CD4-positive, alpha-beta T cell treated with Interleukin-4 for 4 hours (primary cell): ENCODE results near the gene MOBP.
"Not testable (repeated sequence)": the region's sequence is repeated elsewhere in the genome, so short reads cannot be mapped to it uniquely, and the experiment has no call there.

Source experiments
- DNase-seq: peaks from one replicate; pipeline ENCODE4 v3.0.0-alpha.2; 2020

MOBP gene, protein sequence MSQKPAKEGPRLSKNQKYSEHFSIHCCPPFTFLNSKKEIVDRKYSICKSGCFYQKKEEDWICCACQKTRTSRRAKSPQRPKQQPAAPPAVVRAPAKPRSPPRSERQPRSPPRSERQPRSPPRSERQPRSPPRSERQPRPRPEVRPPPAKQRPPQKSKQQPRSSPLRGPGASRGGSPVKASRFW

DNA sequence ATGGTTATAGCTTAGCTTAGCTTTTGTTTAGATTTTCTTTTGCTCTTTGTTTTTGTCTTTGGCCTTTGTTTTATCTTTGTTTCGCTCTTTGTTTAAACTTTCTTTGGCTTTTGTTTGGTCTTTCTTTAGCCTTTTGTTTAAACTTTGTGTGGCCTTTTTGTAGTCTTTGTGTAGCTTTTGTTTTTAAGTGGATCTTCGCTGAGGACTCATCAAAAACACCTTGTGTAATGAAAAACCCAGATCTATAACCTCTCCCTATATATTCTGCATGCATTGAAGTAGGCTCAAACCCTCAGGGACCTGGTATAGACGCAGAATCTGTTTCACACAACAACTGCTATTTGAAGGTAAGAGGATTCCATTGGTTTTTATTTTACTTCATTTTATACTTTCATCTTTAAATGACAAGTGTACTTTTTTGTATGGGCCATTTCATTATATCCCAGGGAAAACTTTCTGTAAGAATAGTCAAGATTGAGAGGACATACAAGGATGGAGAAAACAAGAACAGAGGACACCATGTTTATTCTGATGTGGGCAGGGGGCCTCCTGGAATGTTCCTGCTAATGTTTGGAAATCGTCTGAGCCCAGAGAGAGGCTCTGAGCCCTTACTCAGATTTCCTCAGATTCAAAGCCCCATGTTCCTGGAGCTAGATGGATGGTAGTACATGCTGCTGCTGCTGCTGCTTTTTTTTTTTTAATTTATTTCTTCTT is at the start of gene MOBP:
Gene MOBP, plus strand, starts transcription at position 287 of the 714 bp plus-strand sequence. CDS start 34,390 bp downstream, outside the sequence.
- DNase-seq: no peak

- DNase-seq: not testable (repeated sequence)
Measured at GRCh38 chr3:39418556-39419225, 48.8 kb upstream of the MOBP start.

DNA sequence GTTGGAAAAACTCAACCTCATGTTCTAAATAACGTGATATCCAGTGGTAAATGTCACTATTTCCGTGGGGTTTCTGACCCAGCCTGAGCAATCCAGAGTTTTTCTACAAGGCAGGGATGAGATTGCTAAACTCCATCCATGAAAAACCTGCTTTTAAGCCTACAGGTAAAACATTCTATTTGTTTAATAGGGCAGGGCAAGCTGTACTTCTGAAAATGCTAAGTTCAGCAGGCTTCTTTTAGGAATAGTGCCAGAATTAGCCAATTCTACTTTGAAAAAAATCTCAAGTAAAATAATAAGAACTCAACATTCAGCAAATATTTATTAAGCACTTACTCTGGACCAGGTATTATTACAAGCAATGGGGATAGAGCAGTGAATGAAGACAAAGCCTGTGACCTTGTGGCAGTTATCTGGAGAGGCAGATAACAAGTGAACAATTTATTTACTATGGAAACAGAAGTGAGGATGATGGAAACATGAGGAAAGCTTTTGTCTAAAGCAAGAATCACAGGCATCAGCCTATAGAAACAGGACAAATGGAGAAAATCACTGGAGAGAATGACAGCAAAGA is 47.7 kb upstream of the MOBP start:
- no peak for DNase-seq

DNA sequence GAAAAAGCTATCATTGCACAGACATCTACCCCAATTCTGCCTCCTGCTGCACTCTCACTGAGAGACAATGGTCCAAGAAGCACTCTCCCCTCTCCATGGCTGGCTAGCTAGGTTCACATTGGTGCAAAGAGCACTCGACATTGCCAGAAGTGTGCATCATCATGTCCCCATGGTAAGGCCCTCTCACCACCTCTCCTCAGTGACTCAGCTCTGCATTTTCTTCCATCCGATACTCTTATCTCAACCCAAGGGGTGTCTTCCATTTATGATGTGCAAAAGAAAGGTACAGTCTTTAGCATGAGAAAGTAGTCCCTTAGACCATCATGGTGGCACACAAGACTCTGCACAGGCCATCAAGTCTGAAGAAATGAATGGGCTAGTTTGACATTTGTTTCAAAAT is 46.9 kb upstream of the MOBP start:
- DNase-seq: no peak

- DNase-seq: no peak
Measured at GRCh38 chr3:39423436-39423970, 44.0 kb upstream of the MOBP start.

GRCh38 chr3:39426312-39426711 is 41.2 kb upstream of the MOBP start:
- no peak for DNase-seq

GRCh38 chr3:39427506-39427905 is 40.0 kb upstream of the MOBP start:
- no peak for DNase-seq

DNA sequence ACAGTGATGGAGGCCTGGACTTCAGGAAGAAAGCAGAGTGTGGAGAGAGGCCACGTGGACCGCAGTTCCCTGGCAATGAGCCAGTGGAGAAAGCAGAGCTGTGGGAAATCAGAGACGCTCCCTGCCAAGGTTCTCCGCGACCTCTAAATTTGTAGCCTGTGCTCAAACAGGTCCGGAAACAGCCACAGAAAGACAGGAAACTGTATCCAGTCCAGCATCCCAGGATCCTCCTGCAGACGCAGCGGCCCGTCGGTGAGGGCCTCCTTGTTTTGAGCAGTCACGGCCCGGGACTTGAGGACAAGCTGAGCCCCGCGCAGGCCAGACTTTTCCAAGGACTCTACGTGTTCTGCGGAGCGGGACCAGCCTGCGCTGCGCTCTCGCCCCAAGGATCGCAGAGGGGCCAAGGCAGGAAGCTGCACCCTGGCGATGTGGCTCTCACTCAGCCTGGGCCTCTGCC is 38.7 kb upstream of the MOBP start:
- DNase-seq: no peak

DNA sequence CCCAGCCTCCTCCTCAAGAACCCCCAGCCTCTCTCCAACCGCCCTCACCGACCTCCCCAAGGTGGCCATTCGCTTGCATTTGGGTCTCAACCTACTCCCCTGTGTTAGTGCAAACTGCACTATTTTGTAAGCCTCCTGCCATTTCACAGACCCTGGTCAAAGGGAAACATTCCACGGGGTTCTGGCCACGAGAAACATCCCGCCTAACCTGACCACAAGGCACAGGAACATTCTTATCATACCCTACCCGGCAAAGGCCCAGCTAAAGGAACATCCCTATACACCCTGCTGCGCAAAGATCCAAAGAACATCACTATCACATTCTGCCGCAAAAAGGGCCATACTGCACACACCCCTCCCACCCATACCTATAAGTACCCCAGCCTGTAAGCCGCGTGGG is 38.0 kb upstream of the MOBP start:
- DNase-seq: no peak

- DNase-seq: no peak
Measured at GRCh38 chr3:39432342-39432741, 35.1 kb upstream of the MOBP start.

GRCh38 chr3:39433642-39434041 is 33.8 kb upstream of the MOBP start:
- DNase-seq: no peak

DNA sequence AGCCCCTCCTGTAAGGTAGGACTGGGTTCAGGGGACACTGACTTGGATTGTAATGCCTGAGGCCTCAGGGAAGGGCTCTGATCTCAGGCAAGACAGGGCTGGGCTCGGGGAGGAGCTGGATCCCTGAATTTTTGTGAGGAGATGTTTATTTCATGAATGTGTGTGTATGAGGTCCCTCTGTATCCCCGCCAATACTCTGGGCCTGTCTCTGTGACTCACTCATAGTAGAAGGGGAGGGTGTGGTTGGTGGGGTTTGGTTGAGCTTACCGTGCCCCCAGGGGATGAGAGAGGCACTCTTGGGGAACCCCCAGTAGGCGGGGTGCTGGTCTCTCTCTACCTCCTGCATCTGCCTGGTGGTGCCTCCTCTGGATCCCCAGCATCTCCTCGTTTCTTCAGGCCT is 32.9 kb upstream of the MOBP start:
- DNase-seq: no peak

DNA sequence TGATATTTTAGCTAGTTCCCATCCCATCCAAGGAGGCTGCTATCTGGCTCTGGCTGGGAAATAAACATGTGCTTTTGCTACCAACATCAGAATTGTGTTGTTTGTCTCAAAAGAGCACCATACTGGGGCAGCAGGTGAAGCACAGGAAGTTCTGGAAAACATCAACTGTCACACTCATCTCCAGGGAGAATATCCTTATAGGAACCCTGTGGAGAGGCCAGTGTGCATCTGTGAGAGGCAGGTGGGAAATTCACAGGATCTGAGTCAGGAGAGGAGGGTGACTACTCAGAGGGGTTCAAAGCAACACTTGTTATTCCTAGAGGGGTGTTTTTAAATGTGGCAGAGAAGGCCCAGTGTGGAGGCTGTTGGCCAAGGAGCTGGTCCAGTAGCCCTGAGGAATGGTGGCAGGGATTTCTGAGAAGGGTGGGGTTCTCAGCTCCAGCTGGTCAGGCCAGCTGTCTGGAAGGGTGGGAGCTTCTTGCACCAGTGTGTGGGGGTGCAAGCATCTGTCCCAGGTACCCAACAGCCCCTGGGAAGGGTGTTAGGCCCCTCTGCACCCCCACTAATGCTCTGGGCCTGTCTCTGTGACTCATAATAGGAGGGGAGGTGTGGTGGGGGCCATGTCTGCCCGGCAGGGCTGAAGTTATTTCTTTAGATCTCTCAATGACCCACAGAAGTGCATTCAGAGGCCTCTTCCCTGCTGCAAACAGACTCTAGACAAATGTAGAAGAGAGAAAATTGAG is 32.3 kb upstream of the MOBP start:
- DNase-seq: no peak

GRCh38 chr3:39438880-39439279 is 28.6 kb upstream of the MOBP start:
- no peak for DNase-seq

DNA sequence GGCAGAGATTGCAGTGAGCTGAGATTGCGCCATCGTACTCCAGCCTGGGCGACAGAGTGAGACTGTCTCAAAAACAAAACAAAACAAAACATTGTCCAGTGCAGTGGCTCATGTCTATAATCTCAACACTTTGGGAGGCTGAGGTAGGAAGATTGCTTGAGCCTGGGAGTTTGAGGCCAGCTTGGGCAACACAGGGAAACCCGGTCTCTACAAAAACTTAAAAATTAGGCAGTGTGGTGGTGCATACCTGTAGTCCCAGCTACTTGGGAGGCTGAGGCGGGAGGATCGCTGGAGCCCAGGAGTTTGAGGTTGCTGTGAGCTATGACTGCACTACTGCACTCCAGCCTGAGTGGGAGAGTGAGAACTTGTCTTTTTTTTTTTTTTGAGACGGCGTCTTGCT is 27.2 kb upstream of the MOBP start:
- DNase-seq: no peak

- no peak for DNase-seq
Measured at GRCh38 chr3:39443530-39443929, 23.9 kb upstream of the MOBP start.

- no peak for DNase-seq
Measured at GRCh38 chr3:39445927-39446326, 21.6 kb upstream of the MOBP start.

DNA sequence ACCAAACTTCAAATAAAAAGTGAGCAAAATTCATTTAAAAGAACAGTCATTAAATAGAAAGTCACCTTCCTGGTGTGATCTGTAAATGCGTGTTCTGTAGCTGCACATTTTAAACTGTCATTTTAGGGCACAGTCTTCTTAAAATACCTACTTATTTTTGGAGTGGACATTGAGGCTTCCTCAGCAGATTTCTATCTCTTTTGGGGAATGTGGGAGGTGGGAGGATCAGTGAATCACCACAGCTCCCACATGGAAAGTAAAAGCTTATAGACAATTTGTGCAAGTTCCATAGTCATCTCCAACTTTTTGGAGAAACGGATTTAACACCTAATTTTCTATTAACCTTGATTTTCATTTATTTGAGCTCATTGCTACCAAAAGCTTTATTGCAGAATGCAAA is 21.0 kb upstream of the MOBP start:
- no peak for DNase-seq

DNA sequence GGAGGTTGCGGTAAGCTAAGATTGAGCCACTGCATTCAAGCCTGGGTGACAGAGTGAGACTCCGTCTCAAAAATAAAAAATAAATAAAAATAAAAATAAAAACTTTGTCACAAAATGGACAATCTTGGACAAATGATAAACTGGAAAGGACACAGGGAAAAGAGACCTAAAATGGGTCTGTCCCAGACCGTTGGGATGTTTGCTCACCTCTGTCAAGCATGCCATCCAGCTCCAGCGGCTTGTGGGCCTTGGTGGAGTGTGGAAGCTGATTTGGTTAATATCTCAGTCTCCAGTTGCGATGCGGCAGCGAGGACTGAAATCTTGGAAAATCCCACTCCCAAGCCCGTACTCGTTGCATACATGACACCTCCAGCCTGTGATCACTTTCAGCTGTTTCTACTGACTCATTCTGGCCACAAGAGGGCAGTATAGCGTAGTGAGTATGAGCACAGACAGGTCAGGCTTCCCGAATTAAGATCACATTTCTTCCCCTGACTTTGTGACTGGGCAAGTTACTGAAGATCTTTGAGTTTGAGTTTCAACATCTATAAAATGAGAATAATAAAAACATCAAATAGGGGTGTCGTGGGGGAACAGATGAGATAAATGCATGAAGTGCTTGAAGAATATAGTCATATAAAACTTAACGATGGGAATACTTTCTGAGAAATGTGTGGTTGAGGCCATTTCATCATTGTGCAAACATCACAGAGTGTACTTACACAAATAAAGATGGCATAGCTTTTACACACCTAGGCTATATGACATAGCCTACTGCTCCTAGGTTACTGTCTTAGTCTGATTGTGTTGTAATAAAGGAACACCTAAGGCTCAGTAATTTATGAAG is 19.6 kb upstream of the MOBP start:
- DNase-seq: peak; percentile 72

DNA sequence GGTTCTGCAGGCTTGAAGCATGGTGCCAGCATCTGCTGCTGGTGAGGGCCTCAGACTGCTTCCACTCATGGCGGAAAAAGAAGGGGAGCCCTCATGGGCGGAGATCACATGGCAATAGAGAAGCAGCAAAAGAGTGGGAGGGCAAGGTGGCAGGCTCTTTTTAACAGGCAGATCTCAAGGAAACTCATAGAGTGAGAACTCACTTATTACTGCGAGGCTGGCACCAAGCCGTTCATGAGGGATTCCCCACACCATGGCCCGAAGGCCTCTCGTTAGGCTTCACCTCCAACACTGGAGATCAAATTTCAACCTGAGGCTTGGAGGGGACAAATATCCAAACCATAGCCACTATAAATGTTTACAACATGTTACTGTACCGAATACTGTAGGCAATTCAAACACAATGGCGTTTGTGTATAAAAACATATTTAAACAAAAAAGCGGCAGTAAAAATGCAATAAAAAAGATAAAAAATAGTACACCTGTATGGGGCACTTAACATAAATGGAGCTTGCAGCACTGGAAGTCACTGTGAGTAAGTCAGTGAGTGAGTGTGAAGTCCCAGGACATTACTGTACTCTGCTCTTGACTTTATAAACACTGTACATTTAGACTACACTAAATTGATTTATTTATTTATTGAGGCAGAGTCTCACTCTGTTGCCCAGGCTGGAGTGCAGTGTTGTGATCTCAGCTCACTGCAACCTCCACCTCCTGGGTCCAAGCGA is 18.8 kb upstream of the MOBP start:
- DNase-seq: no peak

DNA sequence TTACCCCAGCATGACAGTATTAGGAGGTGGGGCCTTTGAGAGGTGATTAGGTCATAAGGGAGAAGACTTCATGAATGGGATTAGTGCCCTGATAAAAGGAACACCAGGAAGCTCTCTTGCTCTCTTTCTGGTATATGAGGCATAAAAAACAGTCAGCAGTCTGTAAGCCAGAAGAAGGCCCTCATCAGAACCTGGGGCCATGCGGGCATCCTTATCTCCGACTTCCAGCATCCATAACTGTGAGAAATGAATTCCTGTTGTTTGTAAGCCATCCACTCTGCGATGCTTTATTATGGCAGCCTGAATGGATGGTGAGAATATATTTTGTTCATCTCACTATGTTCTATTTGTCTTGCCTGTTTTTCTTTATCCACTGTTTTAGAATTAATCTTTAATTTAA is 17.7 kb upstream of the MOBP start:
- no peak for DNase-seq
